A549 (cell line): Measurements from ENCODE around the gene EEFSEC. TPM values are rescaled to one million over a fixed set of nuclear protein-coding genes. Genes with fewer than 3 reads are reported as not detected.

Source experiments
- ATAC-seq, 2 experiments: fragments of 200-7000 bp in 1 of 2; fragments of >200 bp in 1 of 2; cut with Nextera tagmentation in 1 of 2; cut with Tn5 transposase in 1 of 2; 3 replicates each; pipeline versions ENCODE4 v1.8.0 to v1.9.1; 2018 to 2020; ENCODE audit warnings: mild to moderate bottlenecking in 1 of 2, moderate library complexity in 1 of 2
- CTCF ChIA-PET: fragments of 300-600 bp; sonication (Branson Sonifier 250); formaldehyde crosslinking; extraction: SDS; loops from one replicate; lab custom pipeline; 2021; ENCODE audit warnings: antibody characterized with exemption, inconsistent platforms; lab: Yijun Ruan, JAX
- POLR2A ChIA-PET: fragments of 350-600 bp; formaldehyde crosslinking; extraction: SDS; loops from one replicate; lab custom pipeline; 2021; ENCODE audit warnings: antibody characterized with exemption, inconsistent platforms; lab: Yijun Ruan, JAX
- DNase-seq, 2 experiments: peaks; one replicate each; pipeline versions ENCODE4 v3.0.0 to v3.0.0-alpha.2; 2011 to 2016; ENCODE audit warnings: low read depth in 1 of 2, low spot score in 1 of 2
- FAIRE-seq: peaks from 2 replicates; lab custom pipeline; 2011; peaks lifted over from hg19 to GRCh38; lab: Jason Lieb, UNC
- H3K27ac ChIP-seq, 2 experiments: fragments of >200 bp; sonication (Bioruptor Twin); formaldehyde crosslinking; 3 replicates each; pipeline ENCODE4 v1.5.1; 2016 to 2017
- H3K4me1 ChIP-seq: fragments of >200 bp; sonication (Bioruptor Twin); formaldehyde crosslinking; 3 replicates; pipeline ENCODE4 v1.6.1; 2016
- H3K4me2 ChIP-seq: fragments of >200 bp; sonication (Bioruptor Twin); formaldehyde crosslinking; 3 replicates; pipeline ENCODE4 v1.6.1; 2016
- H3K4me3 ChIP-seq: fragments of >200 bp; sonication (Bioruptor Twin); formaldehyde crosslinking; 3 replicates; pipeline ENCODE4 v1.5.1; 2016
- H3K9me3 ChIP-seq: fragments of >200 bp; sonication (Bioruptor Twin); formaldehyde crosslinking; 3 replicates; pipeline ENCODE4 v1.6.1; 2016
- BCL3 ChIP-seq: fragments of >200 bp; sonication (Bioruptor Twin); formaldehyde crosslinking; IDR thresholded peaks from 3 replicates; pipeline ENCODE4 v1.6.1; 2016
- E2F6 ChIP-seq: IDR thresholded peaks from 2 replicates; pipeline ENCODE4 v1.6.1; 2012; ENCODE audit warnings: low read depth, borderline replicate concordance
- EHMT2 ChIP-seq: fragments of 200-600 bp; sonication (generic); IDR thresholded peaks from 2 replicates; pipeline ENCODE4 v1.6.1; 2016; ENCODE audit warnings: antibody characterized with exemption, low read depth, mild to moderate bottlenecking, moderate library complexity
- ELK1 ChIP-seq: fragments of 150-350 bp; IDR thresholded peaks from 2 replicates; pipeline ENCODE4 v1.6.1; 2014; ENCODE audit warnings: low read depth, mild to moderate bottlenecking, low read length
- EP300 ChIP-seq, 2 experiments: fragments of >200 bp; sonication (Bioruptor Twin); formaldehyde crosslinking; IDR thresholded peaks; 2 replicates in 1 of 2; 3 replicates in 1 of 2; pipeline ENCODE4 v1.6.1; 2016 to 2017
- FOXS1 ChIP-seq: fragments of 250-450 bp; sonication (Bioruptor Pico); IDR thresholded peaks from 2 replicates; pipeline ENCODE4 v1.5.0; 2020; ENCODE audit warnings: mild to moderate bottlenecking, moderate library complexity
- HDAC2 ChIP-seq: fragments of 200-600 bp; sonication (generic); IDR thresholded peaks from 2 replicates; pipeline ENCODE4 v1.6.1; 2016
- HES2 ChIP-seq: fragments of >200 bp; sonication (Bioruptor Twin); formaldehyde crosslinking; IDR thresholded peaks from 2 replicates; pipeline ENCODE4 v1.6.1; 2016
- HMGXB4 ChIP-seq: fragments of 250-450 bp; sonication (Bioruptor Pico); IDR thresholded peaks from 2 replicates; pipeline ENCODE4 v1.5.0; 2021; ENCODE audit warnings: mild to moderate bottlenecking, moderate library complexity, borderline replicate concordance
- HOXB5 ChIP-seq: fragments of 250-450 bp; sonication (Bioruptor Pico); IDR thresholded peaks from 2 replicates; pipeline ENCODE4 v1.5.0; 2020; ENCODE audit warnings: mild to moderate bottlenecking, moderate library complexity
- JUNB ChIP-seq: fragments of >200 bp; sonication (Bioruptor Twin); formaldehyde crosslinking; IDR thresholded peaks from 2 replicates; pipeline ENCODE4 v1.6.1; 2016
- KDM1A ChIP-seq: fragments of 200-600 bp; sonication (generic); IDR thresholded peaks from 2 replicates; pipeline ENCODE4 v1.6.1; 2016; ENCODE audit warnings: low read depth, mild to moderate bottlenecking
- KDM5A ChIP-seq: fragments of 200-600 bp; sonication (generic); IDR thresholded peaks from 2 replicates; pipeline ENCODE4 v1.6.1; 2016; ENCODE audit warnings: antibody characterized with exemption, mild to moderate bottlenecking
- MAFK ChIP-seq: fragments of 450-650 bp; IDR thresholded peaks from 2 replicates; pipeline ENCODE4 v1.6.1; 2014; ENCODE audit not compliant: partially characterized antibody
- MAZ ChIP-seq: fragments of 150-350 bp; IDR thresholded peaks from 2 replicates; pipeline ENCODE4 v1.6.1; 2014; ENCODE audit warnings: antibody characterized with exemption, low read depth, low read length, borderline replicate concordance
- PBX3 ChIP-seq: IDR thresholded peaks from 2 replicates; pipeline ENCODE4 v1.6.1; 2012
- PHF8 ChIP-seq: fragments of 200-600 bp; sonication (generic); IDR thresholded peaks from 2 replicates; pipeline ENCODE4 v1.6.1; 2016; ENCODE audit warnings: low read depth, mild to moderate bottlenecking, antibody characterized with exemption, moderate library complexity, borderline replicate concordance
- RARB ChIP-seq: fragments of 250-450 bp; sonication (Bioruptor Pico); IDR thresholded peaks from 2 replicates; pipeline ENCODE4 v1.8.0; 2021; ENCODE audit warnings: mild to moderate bottlenecking, moderate library complexity
- RCOR1 ChIP-seq: fragments of 150-350 bp; IDR thresholded peaks from 2 replicates; pipeline ENCODE4 v1.6.1; 2014; ENCODE audit warnings: antibody characterized with exemption, low read length, low read depth
- RNF2 ChIP-seq: fragments of 200-600 bp; sonication (generic); IDR thresholded peaks from 2 replicates; pipeline ENCODE4 v1.6.1; 2016; ENCODE audit warnings: low read depth, mild to moderate bottlenecking, antibody characterized with exemption, moderate library complexity, borderline replicate concordance
- TP53 ChIP-seq: fragments of 250-450 bp; sonication (Bioruptor Pico); IDR thresholded peaks from 2 replicates; pipeline ENCODE4 v1.5.0; 2021; ENCODE audit warnings: mild to moderate bottlenecking, moderate library complexity
- ZC3H11A ChIP-seq: fragments of 450-650 bp; IDR thresholded peaks from 2 replicates; pipeline ENCODE4 v1.6.1; 2014; ENCODE audit warnings: antibody characterized with exemption, mild to moderate bottlenecking
- ZFP36 ChIP-seq: fragments of 450-650 bp; IDR thresholded peaks from 2 replicates; pipeline ENCODE4 v1.6.1; 2014; ENCODE audit warnings: borderline replicate concordance; ENCODE audit not compliant: partially characterized antibody
- ZNF302 ChIP-seq: fragments of 250-450 bp; sonication (Bioruptor Pico); IDR thresholded peaks from 2 replicates; pipeline ENCODE4 v1.9.0; 2021; ENCODE audit warnings: inconsistent platforms, mild to moderate bottlenecking, moderate library complexity
- ZSCAN20 ChIP-seq: fragments of 250-450 bp; sonication (Bioruptor Pico); IDR thresholded peaks from 2 replicates; pipeline ENCODE4 v1.8.0; 2022; ENCODE audit warnings: mild to moderate bottlenecking, moderate library complexity
- WGBS: methylation state at CpG from one replicate; pipeline ENCODE4 v1.1.6; 2017; ENCODE audit errors: missing lambda C conversion rate; 5-methylcytosine and 5-hydroxymethylcytosine counted together
- polyA plus RNA-seq, 4 experiments: library from polyadenylated mRNA; depleted of rRNA in 3 of 4; stranded (reverse); fragments of >200 nt; fragmentation: RNase III in 1 of 4; extraction: RNeasy Plus Mini Kit Qiagen cat#74134 plus additional on column Dnase treatment in 1 of 4; gene quantifications; 2 replicates in 3 of 4; 3 replicates in 1 of 4; pipeline ENCODE4 v1.2.3, GENCODE V29; 2011 to 2017

Gene EEFSEC
- polyA plus RNA-seq, 2 of the 4 experiments (the other 2 are of a cell fraction), result 6.9 to 7.3 TPM

- H3K4me3 ChIP-seq, result no peak overlapping the region
- no peak for FAIRE-seq
- no peak overlapping the region for H3K27ac ChIP-seq
- CTCF ChIA-PET, result no interaction called here
- TF ChIP-seq ELK1, result no peak
- TF ChIP-seq ZC3H11A, result no peak
- TF ChIP-seq ZFP36, result no peak
- TF ChIP-seq HMGXB4, result no peak
- no peak for TF ChIP-seq E2F6
- no peak for TF ChIP-seq HOXB5 (CRISPR knock-in tag)
- no peak for TF ChIP-seq BCL3
- no peak for TF ChIP-seq EP300 (IDR thresholded peaks at IDR 0.05)
- TF ChIP-seq PBX3, result no peak
- no peak for TF ChIP-seq MAFK
- no peak for TF ChIP-seq HES2
- H3K4me1 ChIP-seq, result no peaks in the 10 kb centered on the region
- no peak for DNase-seq
- ATAC-seq, result no peak
- no peaks in the 10 kb centered on the region for H3K9me3 ChIP-seq
- POLR2A ChIA-PET, result no interaction called here
- H3K4me2 ChIP-seq, result no peak overlapping the region
- 70% methylated on average over 5 of the region's 5 CpGs for WGBS
These were observed 92.2 kb downstream of the EEFSEC start for GRCh38 chr3:128245460-128245859.

- H3K4me3 ChIP-seq, result no peak overlapping the region
- no peak overlapping the region for H3K4me2 ChIP-seq
- CTCF ChIA-PET, result no interaction called here
- H3K9me3 ChIP-seq, result no peaks in the 10 kb centered on the region
- POLR2A ChIA-PET, result no interaction called here
- peaks cover 6% of the 10 kb centered on the region; the same call in 2 of the 3 replicates for H3K4me1 ChIP-seq
- no peak for TF ChIP-seq ZC3H11A
- TF ChIP-seq RARB, result no peak
- TF ChIP-seq MAZ, result no peak
- TF ChIP-seq BCL3, result no peak
- TF ChIP-seq RNF2, result no peak
- TF ChIP-seq EHMT2, result no peak
- TF ChIP-seq HDAC2, result no peak
- TF ChIP-seq FOXS1 (CRISPR knock-in tag), result no peak
- no peak for TF ChIP-seq TP53 (CRISPR knock-in tag)
- TF ChIP-seq ZNF302 (CRISPR knock-in tag), result no peak
- TF ChIP-seq RCOR1, result no peak
- no peak for TF ChIP-seq ZFP36
- no peak for TF ChIP-seq PHF8
- TF ChIP-seq KDM1A, result no peak
- TF ChIP-seq ZSCAN20 (CRISPR knock-in tag), result no peak
- TF ChIP-seq KDM5A, result no peak
- TF ChIP-seq JUNB, result no peak
- H3K27ac ChIP-seq, result no peak overlapping the region
- FAIRE-seq, result no peak
- DNase-seq, result no peak
- no peak for ATAC-seq
- 93% methylated on average over 6 of the region's 6 CpGs for WGBS
These were observed 94.6 kb downstream of the EEFSEC start for GRCh38 chr3:128247666-128248409.
